ENCODE data around the gene ST8SIA5. TPM values are rescaled to one million over a fixed set of nuclear protein-coding genes. Genes with fewer than 3 reads are reported as not detected.

ST8SIA5 gene
- total RNA-seq, 2 experiments from 2014 or later, result not detected

- Mint-ChIP-seq H3K36me3 (ENCODE audit: low read depth) (peaks cover 1% of the 10 kb centered on the region), H3K4me1 (ENCODE audit: low read depth) (no peaks in the 10 kb centered on the region), H3K9me3 (peaks cover 6% of the 10 kb centered on the region), H3K27ac (no peak overlapping the region), H3K4me3 (no peak overlapping the region), H3K27me3 (ENCODE audit: low read depth) (peaks cover 2% of the 10 kb centered on the region)
- CTCF ChIA-PET, result interaction anchor here (0.8 kb wide), 1 partner anchor 11 kb away, joined by 3 read pairs; no protein-coding TSS in a partner anchor
- intact Hi-C loops (cut with micrococcal nuclease), result no loop called here
- no peak for DNase-seq
Measured at GRCh38 chr18:46700066-46700824, 56.6 kb downstream of the ST8SIA5 start.

- no peak for DNase-seq
- no peak overlapping the region for H3K4me3 Mint-ChIP-seq
- H3K9me3 Mint-ChIP-seq, result peaks cover 6% of the 10 kb centered on the region
- no peak overlapping the region for H3K27ac Mint-ChIP-seq
- H3K4me1 Mint-ChIP-seq (ENCODE audit: low read depth), result no peaks in the 10 kb centered on the region
- peaks cover 1% of the 10 kb centered on the region for H3K36me3 Mint-ChIP-seq (ENCODE audit: low read depth)
- CTCF ChIA-PET, result interaction anchor here (0.6 kb wide), 2 partner anchors 745 to 1100 kb away, joined by 3 to 5 read pairs; no protein-coding TSS in a partner anchor
- intact Hi-C loops (cut with micrococcal nuclease), result no loop called here
- peaks cover 6% of the 10 kb centered on the region for H3K27me3 Mint-ChIP-seq (ENCODE audit: low read depth)
Measured at GRCh38 chr18:46696702-46697101, 60.2 kb downstream of the ST8SIA5 start.

GRCh38 chr18:46696268-46696667, 60.6 kb downstream of the ST8SIA5 start:
- Mint-ChIP-seq H3K4me1 (ENCODE audit: low read depth) (no peaks in the 10 kb centered on the region), H3K27me3 (ENCODE audit: low read depth) (peaks cover 6% of the 10 kb centered on the region), H3K4me3 (no peak overlapping the region), H3K9me3 (peaks cover 6% of the 10 kb centered on the region), H3K27ac (no peak overlapping the region), H3K36me3 (ENCODE audit: low read depth) (peaks cover 1% of the 10 kb centered on the region)
- no peak for DNase-seq
- intact Hi-C loops (cut with micrococcal nuclease), result no loop called here
- CTCF ChIA-PET, result no interaction called here

- Mint-ChIP-seq H3K4me1 (ENCODE audit: low read depth) (no peaks in the 10 kb centered on the region), H3K27ac (no peak overlapping the region), H3K9me3 (peaks cover 6% of the 10 kb centered on the region), H3K27me3 (ENCODE audit: low read depth) (peaks cover 6% of the 10 kb centered on the region), H3K36me3 (ENCODE audit: low read depth) (peaks cover 1% of the 10 kb centered on the region), H3K4me3 (no peak overlapping the region)
- CTCF ChIA-PET, result interaction anchor here (1.0 kb wide), 1 partner anchor 36 kb away, joined by 4 read pairs; no protein-coding TSS in a partner anchor
- no peak for DNase-seq
- intact Hi-C loops (cut with micrococcal nuclease), result no loop called here
Measured at GRCh38 chr18:46693996-46694395, 62.9 kb downstream of the ST8SIA5 start.

GRCh38 chr18:46688853-46689525, 67.9 kb downstream of the ST8SIA5 start:
- CTCF ChIA-PET, result interaction anchor here (0.6 to 0.9 kb wide), 3 partner anchors 30 to 247 kb away, joined by 3 to 4 read pairs (median 4); no protein-coding TSS in a partner anchor
- Mint-ChIP-seq H3K4me1 (ENCODE audit: low read depth) (no peaks in the 10 kb centered on the region), H3K36me3 (ENCODE audit: low read depth) (no peaks in the 10 kb centered on the region), H3K27me3 (ENCODE audit: low read depth) (peaks cover 3% of the 10 kb centered on the region), H3K9me3 (no peaks in the 10 kb centered on the region), H3K4me3 (no peak overlapping the region), H3K27ac (no peak overlapping the region)
- intact Hi-C loops (cut with micrococcal nuclease), result no loop called here
- DNase-seq, result no peak

GRCh38 chr18:46686186-46686585, 70.7 kb downstream of the ST8SIA5 start:
- no peaks in the 10 kb centered on the region for H3K4me1 Mint-ChIP-seq (ENCODE audit: low read depth)

GRCh38 chr18:46683252-46683651, 73.6 kb downstream of the ST8SIA5 start:
- no peak overlapping the region for H3K27ac Mint-ChIP-seq
- CTCF ChIA-PET, result no interaction called here
- H3K9me3 Mint-ChIP-seq, result no peaks in the 10 kb centered on the region
- H3K4me3 Mint-ChIP-seq, result no peak overlapping the region
- no peaks in the 10 kb centered on the region for H3K27me3 Mint-ChIP-seq (ENCODE audit: low read depth)
- no peaks in the 10 kb centered on the region for H3K4me1 Mint-ChIP-seq (ENCODE audit: low read depth)
- H3K36me3 Mint-ChIP-seq (ENCODE audit: low read depth), result no peaks in the 10 kb centered on the region
- DNase-seq, result no peak
- intact Hi-C loops (cut with micrococcal nuclease), result no loop called here

More at GRCh38 chr18:46686186-46686585, 70.7 kb downstream of the ST8SIA5 start:
- Mint-ChIP-seq H3K27ac (no peak overlapping the region), H3K36me3 (ENCODE audit: low read depth) (no peaks in the 10 kb centered on the region), H3K27me3 (ENCODE audit: low read depth) (no peaks in the 10 kb centered on the region), H3K9me3 (no peaks in the 10 kb centered on the region), H3K4me3 (no peak overlapping the region)
- CTCF ChIA-PET, result no interaction called here
- DNase-seq, result no peak
- intact Hi-C loops (cut with micrococcal nuclease), result no loop called here

GRCh38 chr18:46680784-46681695, 75.8 kb downstream of the ST8SIA5 start:
- CTCF ChIA-PET, result no interaction called here
- intact Hi-C loops (cut with micrococcal nuclease), result no loop called here
- Mint-ChIP-seq H3K27me3 (ENCODE audit: low read depth) (no peaks in the 10 kb centered on the region), H3K4me3 (no peak overlapping the region), H3K9me3 (no peaks in the 10 kb centered on the region), H3K36me3 (ENCODE audit: low read depth) (no peaks in the 10 kb centered on the region), H3K27ac (no peak overlapping the region), H3K4me1 (ENCODE audit: low read depth) (no peaks in the 10 kb centered on the region)
- DNase-seq, result no peak

- no peak for DNase-seq
- H3K9me3 Mint-ChIP-seq, result no peaks in the 10 kb centered on the region
- no peaks in the 10 kb centered on the region for H3K27me3 Mint-ChIP-seq (ENCODE audit: low read depth)
- H3K4me3 Mint-ChIP-seq, result no peak overlapping the region
- H3K4me1 Mint-ChIP-seq (ENCODE audit: low read depth), result no peaks in the 10 kb centered on the region
- no peaks in the 10 kb centered on the region for H3K36me3 Mint-ChIP-seq (ENCODE audit: low read depth)
- intact Hi-C loops (cut with micrococcal nuclease), result no loop called here
- CTCF ChIA-PET, result interaction anchor here (0.5 kb wide), 1 partner anchor 1184 kb away, joined by 3 read pairs; no protein-coding TSS in a partner anchor
- H3K27ac Mint-ChIP-seq, result no peak overlapping the region
Measured at GRCh38 chr18:46679846-46680598, 76.8 kb downstream of the ST8SIA5 start.

DNA sequence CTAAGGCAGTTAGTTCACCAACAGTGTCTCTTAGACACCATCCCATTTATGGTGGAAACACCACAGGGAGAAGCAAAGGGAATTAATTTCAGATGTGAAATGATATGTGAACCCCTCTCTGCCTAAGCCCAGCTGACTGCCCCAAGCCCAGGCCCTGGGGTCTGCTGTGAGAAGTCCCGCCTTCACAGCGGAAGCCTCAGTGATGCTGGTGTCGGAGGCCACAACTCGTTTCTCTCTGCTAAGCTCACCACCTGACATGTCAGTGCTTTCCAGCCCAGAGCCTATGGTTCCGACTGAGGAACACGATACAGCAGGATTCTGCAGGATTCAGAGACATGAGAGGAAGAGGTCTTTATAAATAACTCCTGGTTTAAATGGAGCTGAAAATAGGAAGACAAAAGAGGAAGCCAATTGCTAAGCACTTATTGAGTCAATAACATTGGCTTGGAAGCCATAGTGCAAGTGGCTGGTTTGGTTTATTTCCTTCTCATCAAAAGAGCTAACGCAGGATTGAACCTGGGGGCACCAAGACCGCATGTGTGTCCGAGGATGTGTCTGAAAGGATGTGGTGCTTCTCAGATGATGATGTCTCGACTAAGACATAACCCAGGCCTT, 78.0 kb downstream of the ST8SIA5 start:
- Mint-ChIP-seq H3K4me1 (ENCODE audit: low read depth) (no peaks in the 10 kb centered on the region), H3K36me3 (ENCODE audit: low read depth) (no peaks in the 10 kb centered on the region), H3K27me3 (ENCODE audit: low read depth) (no peaks in the 10 kb centered on the region), H3K27ac (no peak overlapping the region), H3K4me3 (no peak overlapping the region), H3K9me3 (no peaks in the 10 kb centered on the region)
- intact Hi-C loops (cut with micrococcal nuclease), result no loop called here
- DNase-seq, result no peak
- CTCF ChIA-PET, result interaction anchor here (1.2 kb wide), 1 partner anchor 21 kb away, joined by 3 read pairs; no protein-coding TSS in a partner anchor

DNA sequence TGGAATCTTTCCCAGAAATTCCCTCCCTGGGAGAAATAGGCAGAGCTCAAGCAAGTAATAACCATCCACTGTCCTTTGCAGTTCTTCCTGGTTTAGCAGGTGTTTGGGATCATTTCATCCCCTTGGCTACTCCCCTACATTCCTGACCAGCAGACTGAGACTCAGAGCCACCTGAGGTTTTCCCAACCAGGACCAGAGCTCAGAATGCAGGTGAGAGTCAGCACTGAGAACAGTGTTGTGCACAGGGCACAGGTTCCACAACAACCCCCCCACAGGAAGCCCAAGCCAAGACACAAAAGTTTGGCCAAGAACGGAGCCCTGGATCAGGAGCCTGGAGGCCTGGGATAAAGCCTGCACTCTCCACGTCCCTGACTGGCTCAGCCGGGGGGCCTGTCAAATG, 78.8 kb downstream of the ST8SIA5 start:
- H3K4me1 Mint-ChIP-seq (ENCODE audit: low read depth), result no peaks in the 10 kb centered on the region
- H3K27me3 Mint-ChIP-seq (ENCODE audit: low read depth), result no peaks in the 10 kb centered on the region
- CTCF ChIA-PET, result interaction anchor here (1.2 kb wide), 1 partner anchor 20 kb away, joined by 3 read pairs; no protein-coding TSS in a partner anchor
- intact Hi-C loops (cut with micrococcal nuclease), result no loop called here
- no peak overlapping the region for H3K27ac Mint-ChIP-seq
- no peaks in the 10 kb centered on the region for H3K9me3 Mint-ChIP-seq
- H3K4me3 Mint-ChIP-seq, result no peak overlapping the region
- no peaks in the 10 kb centered on the region for H3K36me3 Mint-ChIP-seq (ENCODE audit: low read depth)
- no peak for DNase-seq

Measured in activated naive CD4-positive, alpha-beta T cell treated with anti-CD3 and anti-CD28 coated beads for 36 hours (primary cell).